CD8-positive, alpha-beta memory T cell (primary cell): Measurements from ENCODE around the gene ARHGAP4. TPM values are rescaled to one million over a fixed set of nuclear protein-coding genes. Genes with fewer than 3 reads are reported as not detected.

Experiments
- CTCF ChIA-PET: fragments of 350-600 bp; sonication (Branson Sonifier 250); formaldehyde crosslinking; loops from one replicate; lab custom pipeline; 2021; ENCODE audit warnings: antibody characterized with exemption; lab: Charles Lee
- POLR2A ChIA-PET: fragments of 350-600 bp; sonication (Branson Sonifier 250); formaldehyde crosslinking; loops from one replicate; lab custom pipeline; 2021; ENCODE audit warnings: antibody characterized with exemption; lab: Charles Lee
- DNase-seq, 5 donors: peaks; one replicate each; pipeline versions ENCODE4 v3.0.0 to v3.0.0-alpha.2; 2020 to 2022; ENCODE audit warnings: mixed read lengths in 1 of 5
- H3K27ac ChIP-seq: one replicate; pipeline ENCODE4 v1.7.0; 2013; ENCODE audit warnings: low read depth, mild to moderate bottlenecking, low read length, moderate library complexity
- H3K27me3 ChIP-seq: 2 replicates; pipeline ENCODE4 v1.7.0; 2013; ENCODE audit warnings: low read length, mild to moderate bottlenecking; ENCODE audit not compliant: insufficient read depth, poor library complexity, severe bottlenecking
- H3K36me3 ChIP-seq: 2 replicates; pipeline ENCODE4 v1.7.0; 2013; ENCODE audit warnings: mild to moderate bottlenecking, low read length, moderate library complexity; ENCODE audit not compliant: insufficient read depth
- H3K4me1 ChIP-seq: 2 replicates; pipeline ENCODE4 v1.7.0; 2013; ENCODE audit warnings: mild to moderate bottlenecking, low read length, moderate library complexity; ENCODE audit not compliant: insufficient read depth
- H3K4me3 ChIP-seq: 2 replicates; pipeline ENCODE4 v1.7.0; 2013; ENCODE audit warnings: mild to moderate bottlenecking, low read length
- H3K9me3 ChIP-seq: 2 replicates; pipeline ENCODE4 v1.7.0; 2013; ENCODE audit warnings: mild to moderate bottlenecking, low read length
- H3K27ac Mint-ChIP-seq, 8 donors: one replicate each; pipeline ENCODE4 v1.8.0; 2020 to 2021; ENCODE audit warnings: mixed read lengths in 8 of 8, mild to moderate bottlenecking in 6 of 8, inconsistent platforms in 3 of 8, moderate library complexity in 3 of 8
- H3K27me3 Mint-ChIP-seq, 2 donors: one replicate each; pipeline ENCODE4 v1.8.0; 2020 to 2021; ENCODE audit warnings: mixed read lengths in 2 of 2, mild to moderate bottlenecking in 1 of 2, moderate library complexity in 1 of 2
- H3K36me3 Mint-ChIP-seq, 3 donors: one replicate each; pipeline ENCODE4 v1.8.0; 2020 to 2021; ENCODE audit warnings: mixed read lengths in 3 of 3, inconsistent platforms in 1 of 3, mild to moderate bottlenecking in 1 of 3
- H3K4me1 Mint-ChIP-seq, 3 donors: one replicate each; pipeline ENCODE4 v1.8.0; 2020 to 2021; ENCODE audit warnings: mixed read lengths in 3 of 3, inconsistent platforms in 1 of 3, mild to moderate bottlenecking in 1 of 3
- H3K4me3 Mint-ChIP-seq, 7 donors: one replicate each; pipeline ENCODE4 v1.8.0; 2020 to 2021; ENCODE audit warnings: mixed read lengths in 7 of 7, mild to moderate bottlenecking in 6 of 7, moderate library complexity in 4 of 7, inconsistent platforms in 2 of 7
- H3K9me3 Mint-ChIP-seq, 5 donors: one replicate each; pipeline ENCODE4 v1.8.0; 2020 to 2022; ENCODE audit warnings: mixed read lengths in 5 of 5, mild to moderate bottlenecking in 3 of 5, moderate library complexity in 2 of 5, inconsistent platforms in 1 of 5
- polyA plus RNA-seq: library from polyadenylated mRNA; unstranded; fragments of 300-500 nt; fragmentation: Illumina TruSeq; gene quantifications from one replicate; pipeline ENCODE4 v1.2.3, GENCODE V29; 2021
- total RNA-seq, 2 experiments: library from RNA; stranded (reverse); gene quantifications; one replicate each; pipeline ENCODE4 v1.2.3, GENCODE V29; 2021

Gene ARHGAP4
- total and polyA plus RNA-seq, 3 experiments from 2014 or later, result 116 to 133 (median 124) TPM

GRCh38 chrX:153885968-153886903 is 39.8 kb downstream of the ARHGAP4 start, which contains the start of gene L1CAM:
TSS of gene L1CAM (minus strand) at chrX:153886173. CDS start at chrX:153875836, 10,337 bp downstream.
- Histone ChIP-seq H3K9me3 (no peaks in the 10 kb centered on the region), H3K27ac (no peak within 1 kb of the TSS), H3K4me1 (peaks cover 6% of the 10 kb centered on the region), H3K36me3 (no peaks in the 10 kb centered on the region), H3K27me3 (peaks cover 15% of the 10 kb centered on the region), H3K4me3 (no peak within 1 kb of the TSS)
- H3K36me3 Mint-ChIP-seq, result peaks cover 0 to 3% (median 0%) of the 10 kb centered on the region in 3 donors
- peaks cover 0 to 5% (median 4%) of the 10 kb centered on the region in 3 donors for H3K4me1 Mint-ChIP-seq
- H3K4me3 Mint-ChIP-seq, result peak within 1 kb of the TSS in 4 of 7 donors; percentile 28 to 57 (median 46)
- ChIA-PET POLR2A (no interaction called here), CTCF (no interaction called here)
- peak within 1 kb of the TSS in 1 of 8 donors; percentile 57 for H3K27ac Mint-ChIP-seq
- no peak for DNase-seq
- peaks cover 0 to 2% (median 0%) of the 10 kb centered on the region in 5 donors for H3K9me3 Mint-ChIP-seq
- peaks cover 18 to 33% of the 10 kb centered on the region in 2 donors for H3K27me3 Mint-ChIP-seq

- Mint-ChIP-seq H3K27ac (peak overlapping the region in 1 of 8 donors; percentile 57), H3K27me3 (peaks cover 18 to 38% of the 10 kb centered on the region in 2 donors), H3K4me1 (peaks cover 0 to 5% (median 4%) of the 10 kb centered on the region in 3 donors), H3K9me3 (peaks cover 0 to 2% (median 0%) of the 10 kb centered on the region in 5 donors), H3K36me3 (peaks cover 0 to 3% (median 0%) of the 10 kb centered on the region in 3 donors), H3K4me3 (peak overlapping the region in 4 of 7 donors; percentile 28 to 43 (median 38))
- H3K4me3 ChIP-seq, result no peak overlapping the region
- H3K4me1 ChIP-seq, result peaks cover 6% of the 10 kb centered on the region
- ChIA-PET CTCF (no interaction called here), POLR2A (no interaction called here)
- H3K9me3 ChIP-seq, result no peaks in the 10 kb centered on the region
- DNase-seq, result no peak
- H3K27me3 ChIP-seq, result peaks cover 15% of the 10 kb centered on the region
- H3K27ac ChIP-seq, result no peak overlapping the region
- H3K36me3 ChIP-seq, result no peaks in the 10 kb centered on the region
Observed at GRCh38 chrX:153885208-153885787, 40.8 kb downstream of the ARHGAP4 start.

GRCh38 chrX:153884590-153884989 is 41.5 kb downstream of the ARHGAP4 start:
- Mint-ChIP-seq H3K4me1 (peaks cover 0 to 5% (median 4%) of the 10 kb centered on the region in 3 donors), H3K4me3 (peak overlapping the region in 3 of 7 donors; percentile 13 to 59 (median 29)), H3K36me3 (peaks cover 0 to 3% (median 0%) of the 10 kb centered on the region in 3 donors), H3K27ac (no peak overlapping the region), H3K9me3 (peaks cover 0 to 2% (median 0%) of the 10 kb centered on the region in 5 donors), H3K27me3 (peaks cover 18 to 38% of the 10 kb centered on the region in 2 donors)
- peaks cover 6% of the 10 kb centered on the region for H3K4me1 ChIP-seq
- no peak for DNase-seq
- no peak overlapping the region for H3K4me3 ChIP-seq
- no peaks in the 10 kb centered on the region for H3K9me3 ChIP-seq
- no peaks in the 10 kb centered on the region for H3K36me3 ChIP-seq
- ChIA-PET CTCF (no interaction called here), POLR2A (no interaction called here)
- H3K27ac ChIP-seq, result no peak overlapping the region
- H3K27me3 ChIP-seq, result peaks cover 15% of the 10 kb centered on the region

- peaks cover 0 to 8% (median 5%) of the 10 kb centered on the region in 3 donors for H3K4me1 Mint-ChIP-seq
- peaks cover 23 to 42% of the 10 kb centered on the region in 2 donors for H3K27me3 Mint-ChIP-seq
- H3K36me3 Mint-ChIP-seq, result peaks cover 0 to 3% (median 0%) of the 10 kb centered on the region in 3 donors
- Histone ChIP-seq H3K36me3 (no peaks in the 10 kb centered on the region), H3K27me3 (peaks cover 15% of the 10 kb centered on the region), H3K9me3 (no peaks in the 10 kb centered on the region), H3K4me3 (no peak overlapping the region), H3K4me1 (peaks cover 6% of the 10 kb centered on the region), H3K27ac (no peak overlapping the region)
- H3K27ac Mint-ChIP-seq, result no peak overlapping the region
- no peak for DNase-seq
- peak overlapping the region in 4 of 7 donors; percentile 1 to 59 (median 21) for H3K4me3 Mint-ChIP-seq
- peaks cover 0 to 2% (median 0%) of the 10 kb centered on the region in 5 donors for H3K9me3 Mint-ChIP-seq
- ChIA-PET CTCF (no interaction called here), POLR2A (no interaction called here)
Observed at GRCh38 chrX:153884136-153884535, 41.9 kb downstream of the ARHGAP4 start.

- Mint-ChIP-seq H3K4me1 (peaks cover under 1 to 12% (median 7%) of the 10 kb centered on the region in 3 donors), H3K27me3 (peaks cover 28 to 49% of the 10 kb centered on the region in 2 donors), H3K27ac (peak overlapping the region in 1 of 8 donors; percentile 60), H3K4me3 (no peak overlapping the region), H3K36me3 (peaks cover 0 to 3% (median 0%) of the 10 kb centered on the region in 3 donors), H3K9me3 (peaks cover 0 to 2% (median 0%) of the 10 kb centered on the region in 5 donors)
- Histone ChIP-seq H3K27ac (no peak overlapping the region), H3K36me3 (no peaks in the 10 kb centered on the region), H3K9me3 (no peaks in the 10 kb centered on the region), H3K4me1 (peaks cover 6% of the 10 kb centered on the region), H3K27me3 (peaks cover 15% of the 10 kb centered on the region), H3K4me3 (no peak overlapping the region)
- no peak for DNase-seq
- POLR2A ChIA-PET, result no interaction called here
- CTCF ChIA-PET, result no interaction called here
Observed at GRCh38 chrX:153883163-153883843, 42.8 kb downstream of the ARHGAP4 start.

GRCh38 chrX:153882557-153882956 is 43.5 kb downstream of the ARHGAP4 start:
- Histone ChIP-seq H3K27me3 (peaks cover 15% of the 10 kb centered on the region), H3K4me3 (no peak overlapping the region), H3K4me1 (peaks cover 6% of the 10 kb centered on the region), H3K9me3 (no peaks in the 10 kb centered on the region), H3K36me3 (no peaks in the 10 kb centered on the region), H3K27ac (no peak overlapping the region)
- Mint-ChIP-seq H3K27ac (no peak overlapping the region), H3K9me3 (peaks cover 0 to 2% (median 0%) of the 10 kb centered on the region in 5 donors), H3K4me3 (no peak overlapping the region), H3K36me3 (peaks cover 0 to 3% (median 0%) of the 10 kb centered on the region in 3 donors), H3K4me1 (peaks cover 5 to 16% (median 11%) of the 10 kb centered on the region in 3 donors), H3K27me3 (peaks cover 29 to 51% of the 10 kb centered on the region in 2 donors)
- CTCF ChIA-PET, result no interaction called here
- POLR2A ChIA-PET, result interaction anchor here (0.6 kb wide), 1 partner anchor 100 kb away, joined by 3 read pairs; no protein-coding TSS in a partner anchor
- DNase-seq, result no peak

GRCh38 chrX:153882086-153882498 is 44.0 kb downstream of the ARHGAP4 start:
- peaks cover 0 to 3% (median 0%) of the 10 kb centered on the region in 3 donors for H3K36me3 Mint-ChIP-seq
- Histone ChIP-seq H3K4me1 (peaks cover 6% of the 10 kb centered on the region), H3K27ac (no peak overlapping the region), H3K9me3 (no peaks in the 10 kb centered on the region), H3K4me3 (no peak overlapping the region), H3K27me3 (peaks cover 15% of the 10 kb centered on the region), H3K36me3 (no peaks in the 10 kb centered on the region)
- ChIA-PET POLR2A (interaction anchor here (0.6 kb wide), 1 partner anchor 100 kb away, joined by 3 read pairs; no protein-coding TSS in a partner anchor), CTCF (no interaction called here)
- no peak overlapping the region for H3K4me3 Mint-ChIP-seq
- H3K9me3 Mint-ChIP-seq, result no peaks in the 10 kb centered on the region
- DNase-seq, result no peak
- H3K4me1 Mint-ChIP-seq, result peaks cover 5 to 16% (median 11%) of the 10 kb centered on the region in 3 donors
- H3K27ac Mint-ChIP-seq, result no peak overlapping the region
- H3K27me3 Mint-ChIP-seq, result peaks cover 28 to 49% of the 10 kb centered on the region in 2 donors
